NCI-H510A treated with DMSO at 0.1 percent for 48 hours (cell line): ENCODE results near the gene HSPA5.
"Not testable (repeated sequence)": the region's sequence is repeated elsewhere in the genome, so short reads cannot be mapped to it uniquely, and the experiment has no call there.

Source experiments
- DNase-seq: peaks from one replicate; lab custom pipeline; 2025; lab: John Stamatoyannopoulos, UW

The HSPA5 gene

DNA sequence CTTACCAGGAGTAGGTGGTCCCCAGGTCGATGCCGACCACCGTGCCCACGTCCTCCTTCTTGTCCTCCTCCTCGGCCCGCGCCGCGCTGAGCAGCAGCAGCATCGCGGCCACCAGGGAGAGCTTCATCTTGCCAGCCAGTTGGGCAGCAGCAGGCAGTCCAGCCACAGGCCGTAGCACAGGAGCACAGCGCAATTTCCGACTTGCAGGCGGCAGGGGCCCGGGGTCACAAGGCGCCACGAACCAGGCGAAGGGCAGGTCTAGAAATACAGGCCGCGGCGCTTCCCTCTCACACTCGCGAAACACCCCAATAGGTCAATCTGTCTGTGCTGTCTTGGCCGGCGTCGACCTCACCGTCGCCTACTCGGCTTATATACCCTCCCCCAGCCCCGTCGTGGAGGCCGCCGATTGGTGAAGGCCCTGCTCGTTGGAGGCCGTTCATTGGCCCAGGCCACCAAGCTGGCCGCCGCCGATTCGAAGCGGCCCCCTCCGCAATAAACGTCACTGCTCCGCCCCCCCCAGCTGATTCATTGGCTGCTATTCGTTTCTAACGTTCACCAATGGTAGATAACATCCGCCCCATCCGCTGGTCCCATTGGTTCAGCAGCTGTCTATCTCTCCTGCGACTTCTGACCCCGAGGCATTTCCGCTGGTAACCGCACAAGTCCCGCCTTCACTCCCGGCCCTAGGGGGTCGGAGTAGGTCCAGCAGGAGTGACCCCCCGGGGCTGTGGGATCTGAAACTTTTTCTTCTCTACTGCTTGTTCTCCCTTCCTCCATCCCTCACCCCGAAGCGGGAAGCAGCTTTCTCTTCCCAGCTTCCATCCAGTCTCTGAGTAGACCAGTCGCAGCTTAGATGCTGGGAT, at the start of gene HSPA5:
Gene HSPA5 (minus strand): TSS at position 344 of the 863 bp plus-strand sequence. CDS start 217 bp downstream, at position 127.
- DNase-seq, result peak; percentile 98

GRCh38 chr9:125286935-125287433, 45.8 kb upstream of the HSPA5 start:
- DNase-seq, result not testable (repeated sequence)

DNA sequence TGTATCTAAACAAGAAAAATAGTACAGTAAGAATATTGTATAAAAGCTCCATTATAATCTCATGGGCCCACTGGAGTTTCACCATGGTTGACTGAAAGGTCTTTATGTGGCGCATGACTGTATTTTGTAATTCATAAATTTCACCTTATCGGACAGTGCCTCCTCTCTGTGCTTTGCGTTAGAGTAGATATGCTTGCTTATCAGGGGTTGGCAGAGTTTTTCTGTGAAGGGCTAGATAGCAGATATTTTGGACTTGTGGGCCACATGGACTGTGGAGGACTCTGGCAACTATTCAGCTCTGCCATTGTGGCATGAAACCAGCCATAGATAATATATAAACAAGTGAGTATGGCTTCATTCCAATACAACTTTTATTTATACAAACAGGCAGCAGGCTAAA, 43.7 kb upstream of the HSPA5 start:
- no peak for DNase-seq

DNA sequence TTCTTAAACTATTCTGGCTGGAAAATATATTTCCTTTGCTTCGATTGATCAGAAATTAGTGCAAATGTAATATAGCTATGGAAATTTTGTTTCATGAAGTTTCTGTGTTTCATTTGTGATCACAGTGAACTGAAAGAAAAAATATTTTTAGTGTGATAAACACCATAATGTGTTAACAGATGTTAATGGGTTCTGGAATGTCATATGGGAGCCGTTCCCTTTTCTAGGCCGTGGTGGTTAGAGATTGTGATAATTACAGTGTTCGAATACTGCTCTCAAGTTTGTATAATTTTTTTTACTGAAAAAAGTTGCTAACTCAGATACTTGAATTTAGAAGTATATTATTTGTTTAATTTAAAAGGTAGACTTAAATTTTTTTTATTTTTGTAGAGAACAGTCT, 39.8 kb upstream of the HSPA5 start:
- DNase-seq, result no peak

DNA sequence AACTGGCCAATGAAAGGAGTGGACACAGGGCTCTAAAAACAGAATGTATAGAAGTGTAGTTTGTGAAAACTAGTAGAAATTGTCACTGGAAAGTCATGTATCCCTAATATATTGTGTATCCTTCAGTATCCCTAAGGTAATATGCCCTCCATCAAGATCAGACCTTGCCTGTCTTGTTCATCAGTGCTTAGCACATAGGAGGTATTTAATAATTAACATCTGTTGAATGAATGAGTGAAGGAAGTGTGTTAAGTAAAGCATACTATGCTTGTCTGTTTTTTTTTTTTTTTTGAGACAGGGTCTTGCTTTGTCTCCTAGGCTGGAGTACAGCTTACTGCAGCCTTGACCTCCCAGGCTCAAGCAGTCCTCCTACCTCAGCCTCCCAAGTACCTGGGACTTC, 36.3 kb upstream of the HSPA5 start:
- no peak for DNase-seq

GRCh38 chr9:125276771-125277170, 35.6 kb upstream of the HSPA5 start:
- DNase-seq, result no peak

GRCh38 chr9:125272697-125273096, 31.6 kb upstream of the HSPA5 start:
- no peak for DNase-seq

- DNase-seq, result no peak
These were observed 29.9 kb upstream of the HSPA5 start for GRCh38 chr9:125271081-125271480.

GRCh38 chr9:125269014-125269397, 27.9 kb upstream of the HSPA5 start:
- no peak for DNase-seq

DNA sequence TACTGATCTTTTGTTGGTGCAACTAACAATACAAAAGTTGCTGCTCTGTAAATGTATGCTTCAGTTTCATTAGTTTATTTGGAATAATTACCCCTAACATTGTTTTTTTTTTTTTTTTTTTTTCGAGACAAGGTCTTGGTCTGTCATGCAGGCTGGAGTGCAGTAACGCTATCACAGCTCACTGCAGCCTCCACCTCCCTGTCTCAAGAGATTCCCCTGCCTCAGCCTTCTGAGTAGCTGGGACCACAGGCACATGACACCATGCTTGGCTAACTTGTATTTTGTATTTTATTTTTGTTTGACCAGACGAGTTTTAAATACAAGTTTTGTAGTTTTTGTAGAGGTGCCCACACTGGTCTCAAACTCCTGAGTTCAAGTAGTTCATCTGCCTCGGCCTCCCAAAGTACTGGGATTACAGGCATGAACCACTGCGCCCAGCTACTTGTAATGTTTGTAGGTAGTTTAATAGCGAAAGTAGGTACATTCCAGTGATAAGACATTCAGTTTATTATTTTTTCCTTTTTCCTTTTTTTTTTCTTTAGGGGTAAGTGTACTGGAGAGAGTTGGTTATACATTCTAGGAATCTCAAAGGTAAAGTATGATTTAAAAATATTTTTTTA, 27.4 kb upstream of the HSPA5 start:
- no peak for DNase-seq

DNA sequence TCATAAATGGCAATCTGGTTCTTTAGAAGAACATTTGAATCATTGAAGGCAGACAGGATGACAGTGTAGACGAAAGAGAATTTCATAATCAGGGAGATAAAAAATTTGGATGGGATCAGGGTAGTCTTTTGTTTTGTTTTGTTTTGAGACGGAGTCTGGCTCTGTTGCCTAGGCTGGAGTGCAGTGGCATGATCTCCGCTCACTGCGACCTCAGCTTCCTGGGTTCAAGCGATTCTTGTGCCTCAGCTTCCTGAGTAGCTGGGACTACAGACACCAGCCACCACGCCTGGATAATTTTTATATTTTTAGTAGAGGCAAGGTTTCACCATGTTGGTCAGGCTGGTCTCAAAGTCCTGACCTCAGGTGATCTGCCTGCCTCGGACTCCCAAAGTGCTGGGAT, 22.9 kb upstream of the HSPA5 start:
- DNase-seq, result not testable (repeated sequence)

DNA sequence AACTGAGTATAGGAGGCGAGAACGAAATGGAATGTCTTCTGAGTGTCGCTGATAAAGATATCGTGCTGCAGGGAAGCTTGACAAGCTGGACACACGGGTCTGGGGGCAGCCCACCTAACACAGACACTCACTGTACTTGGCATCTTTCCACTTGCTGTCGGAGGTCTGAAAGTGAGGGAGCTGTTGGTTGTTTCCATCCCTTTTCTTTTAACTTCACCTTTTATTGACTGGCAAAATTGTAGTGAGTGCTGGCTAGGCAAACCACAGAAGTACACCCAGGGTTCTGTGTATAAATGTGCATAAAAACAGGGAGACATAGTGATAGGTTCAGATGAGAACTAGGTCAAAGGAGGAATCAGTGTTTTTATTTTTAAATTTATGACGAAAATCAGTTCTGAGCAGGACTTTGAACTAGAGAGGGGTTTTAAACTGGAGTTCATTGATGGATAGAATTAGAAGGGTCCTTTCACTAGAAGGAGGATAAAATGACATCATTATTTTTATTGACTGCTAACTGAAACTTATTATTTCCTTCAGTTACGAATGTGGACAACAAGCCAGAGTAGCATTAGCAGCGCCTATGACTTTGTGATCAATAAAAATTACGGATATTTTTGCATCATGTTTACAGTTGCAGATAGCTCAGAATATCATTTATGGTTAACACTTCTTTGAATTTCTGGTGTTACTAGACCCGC, 21.3 kb upstream of the HSPA5 start:
- DNase-seq, result no peak

DNA sequence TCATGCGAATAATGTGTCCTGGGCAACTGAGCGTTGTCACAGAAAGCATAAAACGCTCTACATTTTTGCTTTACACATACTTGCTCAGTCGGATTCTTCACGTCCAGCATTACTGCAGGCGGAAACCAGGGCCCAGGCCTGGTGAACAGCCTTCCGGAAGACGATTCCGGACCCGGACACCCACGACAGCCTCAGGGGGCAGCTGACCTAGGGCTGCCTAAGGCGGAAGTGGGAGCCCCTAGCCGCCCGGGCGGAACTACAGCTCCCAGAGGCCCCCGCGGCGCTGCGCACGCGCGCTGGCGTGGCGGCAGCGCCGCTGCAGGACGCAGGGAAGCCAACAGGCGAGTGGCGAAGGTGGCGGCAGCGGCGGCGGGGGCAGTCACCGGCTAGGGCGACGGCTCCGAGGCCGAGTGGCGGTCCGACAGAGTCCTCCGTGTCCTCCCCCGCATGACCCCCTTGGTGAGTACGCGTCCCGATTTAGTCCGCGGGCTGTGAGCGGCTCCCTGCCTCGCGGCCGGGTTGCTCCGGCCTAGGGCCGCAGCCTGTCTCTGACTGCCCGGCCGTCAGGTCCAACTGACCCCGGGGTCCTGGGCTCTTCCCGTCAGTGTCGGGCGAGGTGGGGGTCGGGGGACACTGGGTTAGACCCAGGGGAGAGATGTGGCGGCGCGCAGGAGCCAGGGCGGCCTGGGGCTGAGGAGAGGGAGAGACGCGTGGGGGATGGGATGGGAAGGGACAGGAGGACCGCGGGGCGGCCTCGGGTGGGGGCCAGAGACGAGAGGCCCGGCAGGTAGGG, 20.6 kb upstream of the HSPA5 start, which contains the start of gene GAPVD1:
Gene GAPVD1 (plus strand): TSS at position 326 of the 793 bp plus-strand sequence. CDS start 37,096 bp downstream, outside the sequence.
- DNase-seq, result peak; percentile 91

- no peak for DNase-seq
These were observed 19.4 kb upstream of the HSPA5 start for GRCh38 chr9:125260561-125260960.

- no peak for DNase-seq
These were observed 17.8 kb upstream of the HSPA5 start for GRCh38 chr9:125258832-125259534.

DNA sequence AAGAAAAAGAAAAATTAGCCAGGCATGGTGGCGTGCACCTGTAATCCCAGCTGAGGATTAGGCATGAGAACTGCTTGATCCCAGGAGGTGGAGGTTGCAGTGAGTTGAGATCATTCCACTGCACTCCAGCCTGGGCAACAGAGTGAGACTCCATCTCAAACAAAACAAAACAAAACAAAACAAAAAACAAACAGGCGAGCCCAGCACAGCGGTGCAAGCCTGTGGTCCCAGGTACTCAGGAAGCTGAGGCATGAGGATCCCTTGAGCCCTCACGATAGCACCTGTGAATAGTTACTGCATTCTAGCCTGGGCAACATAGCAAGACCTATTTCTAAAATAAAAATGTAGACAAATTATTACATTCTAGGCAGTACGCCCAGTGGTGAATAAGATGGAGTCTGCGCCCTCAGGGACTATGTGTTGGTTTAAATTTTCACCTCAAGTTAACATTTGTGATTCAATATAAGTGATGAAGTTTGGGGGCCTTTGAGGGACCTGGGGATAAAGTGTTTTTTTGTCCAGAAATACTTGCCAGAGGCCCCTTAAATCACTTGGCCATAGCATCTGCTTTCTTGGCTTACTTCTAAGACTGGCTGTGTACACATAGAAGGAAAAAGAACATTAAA, 17.1 kb upstream of the HSPA5 start:
- DNase-seq, result no peak

DNA sequence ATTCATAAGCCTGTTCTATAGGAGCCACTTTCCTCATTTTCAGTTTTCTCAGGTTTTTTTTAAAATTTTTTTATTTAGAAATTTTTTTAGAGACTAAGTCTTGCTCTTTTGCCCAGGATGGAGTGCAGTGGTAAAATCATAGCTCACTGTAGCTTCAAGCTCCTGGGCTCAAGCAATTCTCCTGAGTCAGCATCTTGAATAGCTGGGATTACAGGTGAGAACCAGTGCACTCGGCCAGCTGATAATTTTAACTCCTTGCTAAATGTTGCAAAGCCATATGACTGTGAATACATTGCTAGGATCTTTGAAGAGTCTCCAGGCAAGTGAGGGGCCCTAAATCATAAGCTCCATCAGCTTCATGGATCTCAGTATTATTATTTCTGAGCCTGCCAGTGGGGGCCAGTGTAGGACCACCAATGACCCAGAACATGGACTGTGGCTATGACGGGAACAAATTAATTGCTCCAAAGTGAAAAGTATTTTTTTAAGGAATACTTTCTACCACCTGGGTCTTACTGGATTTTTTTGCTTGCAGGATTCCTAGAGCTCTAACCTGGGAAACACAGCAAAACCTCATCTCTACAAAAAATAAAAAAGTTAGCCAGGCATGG, 14.7 kb upstream of the HSPA5 start:
- peak; percentile 19 for DNase-seq

DNA sequence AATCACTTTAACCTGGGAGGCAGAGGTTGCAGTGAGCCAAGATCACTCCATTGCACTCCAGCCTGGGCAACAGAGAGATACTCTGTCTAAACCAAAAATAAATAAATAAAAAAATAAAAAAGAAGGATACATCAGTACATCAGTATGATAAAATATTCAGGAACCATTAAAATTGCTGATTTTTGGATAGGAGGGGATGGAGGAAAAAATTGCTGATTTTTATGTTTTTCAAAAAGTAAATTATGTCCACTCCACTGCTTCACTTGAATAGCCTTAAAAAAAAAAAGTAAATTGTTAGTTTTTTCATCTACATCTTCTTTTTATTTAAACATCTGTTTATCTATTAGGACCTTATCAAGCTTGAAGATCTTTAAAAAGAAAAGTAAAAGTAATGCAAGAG, 13.1 kb upstream of the HSPA5 start:
- no peak for DNase-seq

DNA sequence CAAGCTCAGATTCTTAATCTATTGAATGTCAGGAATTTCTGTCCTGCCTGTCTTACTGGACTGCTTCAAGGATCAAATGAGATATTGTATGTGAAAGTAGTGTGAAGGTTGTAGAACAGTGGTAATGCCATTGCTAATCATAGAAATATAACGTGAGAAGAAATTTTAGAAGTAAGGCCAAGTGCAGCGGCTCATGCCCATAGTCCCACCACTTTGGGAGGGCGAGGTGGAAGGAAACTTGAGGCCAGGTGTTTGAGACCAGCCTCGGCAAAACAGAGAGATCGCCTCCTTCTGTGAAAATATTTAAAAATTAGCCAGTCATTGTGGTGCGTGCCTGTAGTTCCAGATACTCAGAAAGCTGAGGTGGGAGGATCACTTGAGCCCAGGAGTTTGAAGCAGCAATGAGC, 5.1 kb upstream of the HSPA5 start:
- no peak for DNase-seq

DNA sequence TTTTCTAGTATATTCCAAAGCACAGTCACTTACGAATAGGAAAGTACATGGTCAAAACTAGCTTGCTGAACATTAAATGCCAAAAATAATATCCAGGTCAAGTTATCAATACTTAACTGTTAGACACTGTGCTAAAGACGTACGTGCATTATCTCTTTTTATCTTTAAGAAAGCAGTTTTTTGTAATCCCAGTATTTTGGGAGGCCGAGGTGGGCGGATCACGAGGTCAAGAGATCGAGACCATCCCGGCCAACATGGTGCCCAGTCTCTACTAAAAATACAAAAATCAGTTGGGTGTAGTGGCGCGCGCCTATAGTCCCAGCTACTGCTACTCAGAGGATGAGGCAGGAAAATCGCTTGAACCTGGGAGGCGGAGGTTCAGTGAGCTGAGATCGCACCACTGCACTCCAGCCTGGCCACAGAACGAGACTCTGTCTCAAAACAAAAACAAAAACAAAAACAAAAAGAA, 2.7 kb upstream of the HSPA5 start:
- no peak for DNase-seq
